ENCODE measurements around the gene COL16A1.

COL16A1 gene

DNA sequence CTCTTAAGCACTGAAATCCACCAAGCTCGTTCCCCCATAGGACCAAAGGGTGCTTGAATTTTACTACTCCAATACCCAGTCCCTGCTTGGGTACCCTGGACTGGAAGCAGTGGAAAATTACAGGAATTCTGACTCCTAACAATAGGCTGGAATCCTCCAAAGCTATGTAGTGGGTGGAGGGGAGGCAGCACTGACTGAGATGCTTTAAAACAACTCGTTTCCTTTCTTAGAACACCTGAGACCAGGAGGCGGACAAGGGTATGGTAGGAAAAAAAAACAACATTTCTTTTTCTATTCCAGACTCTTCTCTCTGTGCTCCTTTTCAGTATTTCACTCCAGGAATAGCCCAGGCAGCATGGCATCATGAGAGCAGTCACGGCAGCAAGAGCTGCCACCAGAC is 61.5 kb downstream of the COL16A1 start:
- no peak overlapping the region; the same call in 1 of the 2 replicates for H3K9ac ChIP-seq (ENCODE audit: low read depth, low read length)
- H3K4me1 ChIP-seq (ENCODE audit: insufficient read depth, low read length) = peaks cover 22% of the 10 kb centered on the region; the same call in 1 of the 2 replicates
- no peak overlapping the region; the same call in 1 of the 2 replicates for H3K27ac ChIP-seq (ENCODE audit: low read depth, low read length)
- no peaks in the 10 kb centered on the region for H3K9me3 ChIP-seq (ENCODE audit: insufficient read depth, low read depth, low read length)
- WGBS = 97% methylated on average over 3 of the region's 4 CpGs
- H3K27me3 ChIP-seq (ENCODE audit: insufficient read depth, low read length) = no peaks in the 10 kb centered on the region
- H3K36me3 ChIP-seq (ENCODE audit: insufficient read depth, low read length) = no peaks in the 10 kb centered on the region
- no peak overlapping the region; the same call in 1 of the 2 replicates for H3K4me3 ChIP-seq (ENCODE audit: low read length)

DNA sequence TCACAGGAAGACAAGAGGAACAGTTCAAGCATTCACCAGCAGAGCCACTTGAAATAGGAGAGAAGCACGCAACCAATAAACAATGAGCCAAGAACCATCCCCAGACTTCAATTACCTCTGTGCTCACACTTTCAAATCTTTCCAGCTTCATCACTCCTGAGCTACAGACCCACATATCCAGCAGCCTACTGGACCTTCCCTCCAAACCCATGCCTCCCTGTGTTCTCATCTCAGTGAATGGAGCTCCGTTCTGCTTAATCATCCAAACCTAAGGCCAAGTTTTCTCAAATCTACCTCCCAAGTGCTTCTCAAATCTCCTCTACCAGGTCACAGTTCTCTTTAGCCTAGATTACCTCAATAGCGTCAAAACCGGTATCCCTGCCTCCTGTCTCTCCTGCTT is 62.9 kb downstream of the COL16A1 start:
- Histone ChIP-seq H3K27me3 (ENCODE audit: insufficient read depth, low read length) (no peaks in the 10 kb centered on the region), H3K9me3 (ENCODE audit: insufficient read depth, low read depth, low read length) (no peaks in the 10 kb centered on the region), H3K27ac (ENCODE audit: low read depth, low read length) (no peak overlapping the region), H3K4me3 (ENCODE audit: low read length) (no peak overlapping the region), H3K9ac (ENCODE audit: low read depth, low read length) (no peak overlapping the region), H3K4me1 (ENCODE audit: insufficient read depth, low read length) (peaks cover 22% of the 10 kb centered on the region; the same call in 1 of the 2 replicates), H3K36me3 (ENCODE audit: insufficient read depth, low read length) (no peaks in the 10 kb centered on the region)
- whole genome bisulfite sequencing = 92% methylated on average over 4 of the region's 4 CpGs

DNA sequence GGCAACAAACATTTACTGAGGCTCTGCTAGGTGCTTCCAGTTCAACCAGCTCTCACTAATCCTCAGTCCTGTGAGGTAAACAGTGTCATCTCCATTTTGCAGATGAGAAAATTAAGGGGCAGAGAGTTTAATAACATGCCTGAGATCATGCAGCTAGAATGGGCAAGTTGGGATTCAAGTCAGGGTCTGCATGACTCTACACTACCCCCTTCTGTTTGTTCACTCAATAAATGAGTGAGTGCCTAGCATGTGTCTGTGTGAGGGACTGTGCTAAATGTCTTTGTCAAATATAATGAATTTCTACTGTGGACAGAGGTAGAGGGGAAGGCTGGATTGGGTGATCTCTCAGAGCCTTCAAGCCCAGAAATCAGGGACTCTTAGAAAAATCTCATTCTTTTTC is 63.6 kb downstream of the COL16A1 start:
- Histone ChIP-seq H3K36me3 (ENCODE audit: insufficient read depth, low read length) (no peaks in the 10 kb centered on the region), H3K9ac (ENCODE audit: low read depth, low read length) (no peak overlapping the region; the same call in 1 of the 2 replicates), H3K4me1 (ENCODE audit: insufficient read depth, low read length) (peaks cover 17% of the 10 kb centered on the region; the same call in 1 of the 2 replicates), H3K27me3 (ENCODE audit: insufficient read depth, low read length) (no peaks in the 10 kb centered on the region), H3K9me3 (ENCODE audit: insufficient read depth, low read depth, low read length) (no peaks in the 10 kb centered on the region), H3K27ac (ENCODE audit: low read depth, low read length) (no peak overlapping the region), H3K4me3 (ENCODE audit: low read length) (no peak overlapping the region)

DNA sequence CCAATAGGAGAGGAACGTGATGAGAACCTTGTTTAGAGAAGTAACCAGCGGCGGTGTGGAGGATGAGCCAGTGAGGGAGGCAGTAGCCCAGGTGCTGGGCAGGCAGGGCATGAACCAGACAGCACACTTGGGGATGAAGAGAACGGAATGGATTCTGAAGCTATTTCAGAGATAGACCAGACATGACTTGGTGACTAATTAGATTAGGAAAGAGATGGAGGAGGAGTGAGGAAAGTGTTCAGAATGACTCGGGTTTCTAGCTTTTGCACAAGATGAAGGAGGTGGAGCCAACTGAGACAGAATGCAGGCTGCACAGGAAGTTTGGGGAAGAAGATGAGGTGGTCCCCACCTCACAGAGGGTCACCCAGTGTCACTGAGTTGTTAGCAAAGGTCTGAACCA is 64.3 kb downstream of the COL16A1 start:
- Histone ChIP-seq H3K36me3 (ENCODE audit: insufficient read depth, low read length) (peaks cover 3% of the 10 kb centered on the region; the same call in 1 of the 2 replicates), H3K27me3 (ENCODE audit: insufficient read depth, low read length) (no peaks in the 10 kb centered on the region), H3K4me3 (ENCODE audit: low read length) (no peak overlapping the region), H3K27ac (ENCODE audit: low read depth, low read length) (no peak overlapping the region), H3K9ac (ENCODE audit: low read depth, low read length) (no peak overlapping the region), H3K4me1 (ENCODE audit: insufficient read depth, low read length) (peaks cover 17% of the 10 kb centered on the region; the same call in 1 of the 2 replicates), H3K9me3 (ENCODE audit: insufficient read depth, low read depth, low read length) (no peaks in the 10 kb centered on the region)
- 84% methylated on average over 5 of the region's 5 CpGs for WGBS

DNA sequence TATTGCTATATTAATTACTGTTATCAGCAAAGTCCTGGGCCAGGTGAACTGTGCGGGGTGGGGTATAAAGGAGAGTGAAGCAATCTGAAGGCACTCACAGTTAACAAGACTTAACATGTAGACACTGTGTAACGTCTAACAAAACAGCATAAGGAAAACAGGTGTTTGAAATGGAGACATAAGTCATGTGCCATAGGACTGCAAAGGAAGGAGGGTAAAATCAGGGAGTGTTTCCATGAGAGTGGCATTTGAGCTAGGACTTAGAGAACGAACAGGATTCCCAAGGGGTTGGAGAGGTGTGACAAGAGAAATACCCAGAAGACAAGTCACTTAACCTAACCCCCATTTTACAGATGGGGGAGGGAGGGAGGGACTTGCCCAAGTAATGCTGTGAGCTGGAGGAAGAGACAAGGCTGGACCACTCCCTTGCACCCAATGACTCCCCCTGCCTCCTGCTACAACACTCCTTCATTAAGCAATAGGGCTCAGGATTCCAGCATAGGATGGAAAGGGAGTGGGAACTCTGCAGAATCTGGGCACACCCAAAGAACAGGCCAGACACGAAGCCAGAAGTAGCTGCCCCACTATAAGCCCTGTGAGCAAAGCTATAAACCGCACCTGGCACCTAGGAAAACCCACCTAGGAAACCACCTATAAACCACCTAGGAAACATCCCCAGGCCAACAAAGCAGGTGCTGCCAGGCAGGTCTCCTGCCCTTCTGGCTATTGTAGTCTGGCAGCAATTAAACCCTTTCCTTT is 65.7 kb downstream of the COL16A1 start:
- Histone ChIP-seq H3K4me1 (ENCODE audit: insufficient read depth, low read length) (peaks cover 11% of the 10 kb centered on the region; the same call in 1 of the 2 replicates), H3K27ac (ENCODE audit: low read depth, low read length) (no peak overlapping the region), H3K9ac (ENCODE audit: low read depth, low read length) (no peak overlapping the region), H3K4me3 (ENCODE audit: low read length) (no peak overlapping the region), H3K27me3 (ENCODE audit: insufficient read depth, low read length) (no peaks in the 10 kb centered on the region), H3K36me3 (ENCODE audit: insufficient read depth, low read length) (peaks cover 3% of the 10 kb centered on the region; the same call in 1 of the 2 replicates), H3K9me3 (ENCODE audit: insufficient read depth, low read depth, low read length) (no peaks in the 10 kb centered on the region)
- WGBS = 91% methylated on average over 5 of the region's 5 CpGs

DNA sequence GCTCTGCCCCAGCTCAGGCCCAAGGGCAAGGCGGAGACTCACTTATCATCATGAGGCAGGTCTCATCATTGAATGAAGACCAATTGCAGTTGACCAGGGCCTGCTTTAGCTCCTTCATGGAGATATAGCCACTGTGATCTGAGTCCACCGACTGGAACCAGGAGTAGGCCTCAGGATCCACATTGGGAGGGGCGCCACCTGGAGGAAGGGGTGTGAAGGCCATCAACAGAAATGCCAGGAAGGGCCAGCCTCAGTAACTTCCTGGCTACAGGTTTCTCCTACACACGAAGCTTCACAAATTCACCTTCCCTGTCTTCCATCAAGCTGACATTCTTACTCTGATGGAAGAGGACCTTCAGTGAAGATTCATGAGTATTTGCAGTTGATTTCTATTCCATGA is 70.7 kb downstream of the COL16A1 start:
- Histone ChIP-seq H3K9me3 (ENCODE audit: insufficient read depth, low read depth, low read length) (no peaks in the 10 kb centered on the region), H3K36me3 (ENCODE audit: insufficient read depth, low read length) (peaks cover 46% of the 10 kb centered on the region), H3K4me1 (ENCODE audit: insufficient read depth, low read length) (no peaks in the 10 kb centered on the region), H3K27ac (ENCODE audit: low read depth, low read length) (no peak overlapping the region), H3K4me3 (ENCODE audit: low read length) (no peak overlapping the region), H3K27me3 (ENCODE audit: insufficient read depth, low read length) (no peaks in the 10 kb centered on the region), H3K9ac (ENCODE audit: low read depth, low read length) (no peak overlapping the region)
- 76% methylated on average over 4 of the region's 4 CpGs for WGBS

DNA sequence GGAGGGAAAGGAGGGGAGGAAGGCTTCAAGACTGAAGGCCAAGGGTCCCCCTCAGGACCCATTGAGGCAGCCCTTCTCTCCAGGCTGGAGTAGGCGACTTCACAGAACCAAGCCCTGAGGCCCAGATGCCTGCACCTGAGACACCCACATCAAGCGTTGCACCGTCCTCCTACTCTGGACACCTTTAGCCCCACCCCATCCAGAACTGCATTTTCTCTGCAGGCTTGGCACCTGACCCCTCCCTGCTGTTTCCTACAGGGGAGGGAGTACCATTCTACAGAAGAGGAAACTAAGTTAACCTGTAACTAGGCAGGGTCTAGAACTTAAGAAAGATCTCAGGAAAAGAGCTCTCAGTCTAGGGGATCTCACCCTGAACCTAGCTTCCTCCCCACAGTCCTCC is 71.2 kb downstream of the COL16A1 start:
- no peaks in the 10 kb centered on the region for H3K27me3 ChIP-seq (ENCODE audit: insufficient read depth, low read length)
- H3K9me3 ChIP-seq (ENCODE audit: insufficient read depth, low read depth, low read length) = no peaks in the 10 kb centered on the region
- peaks cover 49% of the 10 kb centered on the region for H3K36me3 ChIP-seq (ENCODE audit: insufficient read depth, low read length)
- H3K4me3 ChIP-seq (ENCODE audit: low read length) = no peak overlapping the region
- 87% methylated on average over 3 of the region's 3 CpGs for WGBS
- no peak overlapping the region for H3K9ac ChIP-seq (ENCODE audit: low read depth, low read length)
- H3K4me1 ChIP-seq (ENCODE audit: insufficient read depth, low read length) = no peaks in the 10 kb centered on the region
- H3K27ac ChIP-seq (ENCODE audit: low read depth, low read length) = no peak overlapping the region

DNA sequence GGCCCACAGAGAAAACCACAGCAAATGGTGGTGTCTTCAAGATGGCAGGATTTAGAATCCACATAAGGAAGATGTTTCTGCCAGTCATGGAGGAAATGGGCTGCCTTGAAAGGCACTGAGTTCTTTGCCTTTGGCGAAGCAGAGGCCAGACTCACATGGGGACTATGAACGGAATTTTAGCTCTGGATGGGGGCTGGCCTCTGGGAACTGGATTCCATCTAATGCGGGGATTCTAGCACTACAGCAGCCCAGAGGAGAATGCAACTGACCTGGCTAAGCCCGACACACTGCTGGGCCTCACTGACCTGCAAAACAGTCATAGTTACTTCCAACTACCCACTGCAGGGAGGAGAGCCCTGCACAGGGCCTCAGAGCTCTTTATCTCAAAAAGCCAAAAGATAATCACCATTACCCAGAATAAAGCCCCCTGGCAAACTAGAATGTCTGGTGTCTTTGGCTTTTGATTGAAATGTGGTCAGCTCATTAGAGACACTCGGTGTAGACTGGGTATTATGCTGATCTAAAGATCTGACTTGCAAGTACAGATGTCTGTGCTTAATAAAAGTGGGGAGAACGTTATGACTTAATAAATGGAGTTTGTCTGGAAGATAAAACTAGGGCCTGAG is 74.8 kb downstream of the COL16A1 start:
- peaks cover 7% of the 10 kb centered on the region for H3K4me1 ChIP-seq (ENCODE audit: insufficient read depth, low read length)
- H3K36me3 ChIP-seq (ENCODE audit: insufficient read depth, low read length) = peaks cover 46% of the 10 kb centered on the region

DNA sequence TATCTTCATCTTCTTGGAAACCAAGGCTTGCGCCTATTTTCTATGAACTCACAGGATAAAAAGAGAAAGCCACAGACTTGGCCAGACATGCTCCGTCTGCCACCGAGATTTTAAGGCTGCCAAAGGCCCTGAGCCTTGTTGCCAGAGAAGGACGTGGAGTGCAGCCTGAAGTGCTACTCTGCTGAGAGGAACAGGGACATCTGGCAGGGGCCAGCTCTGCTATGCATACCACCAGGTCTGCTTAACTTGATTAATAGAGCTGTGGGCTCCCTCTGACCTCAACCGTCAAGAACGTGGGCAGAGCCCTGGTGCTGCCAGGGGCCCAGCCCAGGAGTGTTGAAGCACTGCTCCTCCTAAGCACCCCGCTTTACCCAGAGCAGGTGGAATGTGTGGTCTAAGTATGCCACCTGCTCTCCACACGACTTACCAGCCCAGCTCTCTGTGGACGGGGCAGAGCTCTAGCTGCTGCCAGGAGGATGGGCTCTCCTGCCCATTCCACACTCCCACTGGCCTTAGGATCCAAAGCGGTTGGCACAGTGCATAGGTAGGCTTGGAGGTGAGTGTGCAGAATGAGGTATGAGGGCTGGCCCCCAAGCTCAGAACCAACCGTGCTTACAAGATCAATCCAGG is 75.8 kb downstream of the COL16A1 start:
- H3K9me3 ChIP-seq (ENCODE audit: insufficient read depth, low read depth, low read length) = no peaks in the 10 kb centered on the region
- H3K4me1 ChIP-seq (ENCODE audit: insufficient read depth, low read length) = peaks cover 7% of the 10 kb centered on the region
- H3K36me3 ChIP-seq (ENCODE audit: insufficient read depth, low read length) = peaks cover 46% of the 10 kb centered on the region
- no peak overlapping the region for H3K4me3 ChIP-seq (ENCODE audit: low read length)
- H3K27me3 ChIP-seq (ENCODE audit: insufficient read depth, low read length) = no peaks in the 10 kb centered on the region
- H3K27ac ChIP-seq (ENCODE audit: low read depth, low read length) = no peak overlapping the region
- H3K9ac ChIP-seq (ENCODE audit: low read depth, low read length) = no peak overlapping the region
- 86% methylated on average over 11 of the region's 11 CpGs for WGBS

More for the DNA sequence above, 74.8 kb downstream of the COL16A1 start:
- no peak overlapping the region for H3K27ac ChIP-seq (ENCODE audit: low read depth, low read length)
- 91% methylated on average over 6 of the region's 6 CpGs for WGBS
- no peak overlapping the region for H3K9ac ChIP-seq (ENCODE audit: low read depth, low read length)
- H3K27me3 ChIP-seq (ENCODE audit: insufficient read depth, low read length) = no peaks in the 10 kb centered on the region
- H3K9me3 ChIP-seq (ENCODE audit: insufficient read depth, low read depth, low read length) = no peaks in the 10 kb centered on the region
- no peak overlapping the region for H3K4me3 ChIP-seq (ENCODE audit: low read length)

DNA sequence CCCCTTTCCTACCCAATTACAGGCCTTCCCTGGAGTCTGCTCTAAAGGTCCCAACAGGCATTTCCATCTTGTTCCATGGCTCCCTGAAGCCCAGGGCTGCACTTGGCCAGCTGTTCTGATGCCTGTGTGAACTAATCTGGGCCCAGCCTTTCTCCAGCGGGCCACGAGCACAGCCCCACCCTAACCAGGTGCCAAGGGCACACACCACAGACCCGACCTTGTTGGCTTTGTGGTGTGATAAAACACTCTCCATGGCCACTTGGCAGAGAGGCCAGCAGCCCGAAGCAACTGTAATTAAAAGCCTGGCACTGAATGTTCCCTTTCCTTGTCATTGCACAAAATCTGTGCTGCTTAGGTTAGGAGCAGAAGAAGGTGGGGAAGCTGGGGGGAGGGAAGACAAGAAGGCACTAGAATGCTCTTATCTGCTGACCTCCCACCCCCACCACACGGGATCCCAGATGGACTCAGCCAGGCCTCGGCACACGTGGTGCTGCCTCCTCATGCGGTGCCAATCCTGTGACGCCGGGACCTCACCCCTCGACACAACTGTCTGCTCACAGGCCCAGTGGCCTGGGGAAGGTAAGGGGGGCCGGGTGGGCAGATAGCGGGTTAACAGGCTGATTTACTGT is 76.4 kb downstream of the COL16A1 start:
- 96% methylated on average over 13 of the region's 13 CpGs for WGBS
- Histone ChIP-seq H3K27me3 (ENCODE audit: insufficient read depth, low read length) (no peaks in the 10 kb centered on the region), H3K4me1 (ENCODE audit: insufficient read depth, low read length) (peaks cover 7% of the 10 kb centered on the region), H3K36me3 (ENCODE audit: insufficient read depth, low read length) (peaks cover 40% of the 10 kb centered on the region), H3K9me3 (ENCODE audit: insufficient read depth, low read depth, low read length) (no peaks in the 10 kb centered on the region), H3K27ac (ENCODE audit: low read depth, low read length) (no peak overlapping the region), H3K9ac (ENCODE audit: low read depth, low read length) (no peak overlapping the region), H3K4me3 (ENCODE audit: low read length) (no peak overlapping the region)
